Measurements from ENCODE around the gene DNAJC22. TPM values are rescaled to one million over a fixed set of nuclear protein-coding genes. Genes with fewer than 3 reads are reported as not detected.

The DNAJC22 gene
- total and polyA plus RNA-seq, 2 of the 13 experiments (the other 11 are each of a cell fraction or from before 2014, with no cell fraction given): 25.2 to 31.7 TPM

DNA sequence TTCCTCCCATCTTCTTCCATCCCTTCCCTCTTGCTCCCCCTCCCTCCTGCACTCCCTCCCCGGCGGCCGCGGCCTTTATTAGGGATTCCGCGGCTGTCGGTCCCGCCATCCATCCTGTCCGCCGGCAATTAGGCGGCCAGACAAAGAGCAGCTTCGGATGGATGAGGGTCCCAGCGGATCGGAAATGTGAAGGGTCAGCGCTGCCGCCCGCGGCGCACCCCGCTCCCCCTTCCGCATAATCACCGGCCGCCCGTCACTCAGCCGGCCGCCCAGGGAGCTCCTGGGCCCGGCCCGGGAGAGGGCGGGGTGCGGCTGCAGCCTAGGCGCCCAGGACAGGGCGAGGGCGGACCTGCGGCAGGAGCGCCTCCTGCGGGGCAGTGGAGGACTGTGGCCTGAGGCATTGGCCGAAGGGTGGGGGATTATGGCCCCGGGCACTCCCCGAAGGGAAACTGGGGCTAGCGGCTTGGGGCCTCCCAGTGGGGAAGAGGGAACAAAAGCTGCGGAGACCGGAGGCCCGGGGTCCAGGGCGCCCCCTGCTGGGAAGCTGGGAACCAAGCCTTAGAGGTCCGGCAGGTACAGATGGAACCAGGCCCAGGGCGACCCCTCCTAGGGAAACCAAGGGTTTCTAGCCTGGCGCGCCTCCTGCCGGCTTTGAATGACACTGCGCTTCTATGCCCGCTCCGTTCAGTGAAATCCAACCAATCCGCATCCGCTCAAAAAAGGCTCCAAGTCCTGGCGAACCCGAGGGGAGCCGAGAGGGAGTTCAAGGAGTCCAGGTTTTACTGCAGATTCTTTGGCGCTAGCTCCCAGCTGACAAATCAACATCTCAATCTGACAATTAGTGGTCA is 4.4 kb upstream of the DNAJC22 start (continued):
- TF ChIP-seq ZBTB7A (CRISPR knock-in tag; IDR thresholded peaks at IDR 0.05) (0 out of 2 replicates have a peak, but pooled peaks have one; percentile 26), ZNF598 (CRISPR knock-in tag; IDR thresholded peaks at IDR 0.05; ENCODE audit: borderline replicate concordance) (0 out of 2 replicates have a peak, but pooled peaks have one; percentile 41), KLF11 (CRISPR knock-in tag; IDR thresholded peaks at IDR 0.05) (peak; percentile 22; the same call in 1 of the 2 replicates), HNRNPLL (IDR thresholded peaks at IDR 0.05; ENCODE audit: low read depth, low read length, poor library complexity, severe bottlenecking) (peak; percentile 41), MBD4 (IDR thresholded peaks at IDR 0.05; ENCODE audit: borderline replicate concordance, low read length) (no peak)
- TF ChIP-seq, protein P1, sequence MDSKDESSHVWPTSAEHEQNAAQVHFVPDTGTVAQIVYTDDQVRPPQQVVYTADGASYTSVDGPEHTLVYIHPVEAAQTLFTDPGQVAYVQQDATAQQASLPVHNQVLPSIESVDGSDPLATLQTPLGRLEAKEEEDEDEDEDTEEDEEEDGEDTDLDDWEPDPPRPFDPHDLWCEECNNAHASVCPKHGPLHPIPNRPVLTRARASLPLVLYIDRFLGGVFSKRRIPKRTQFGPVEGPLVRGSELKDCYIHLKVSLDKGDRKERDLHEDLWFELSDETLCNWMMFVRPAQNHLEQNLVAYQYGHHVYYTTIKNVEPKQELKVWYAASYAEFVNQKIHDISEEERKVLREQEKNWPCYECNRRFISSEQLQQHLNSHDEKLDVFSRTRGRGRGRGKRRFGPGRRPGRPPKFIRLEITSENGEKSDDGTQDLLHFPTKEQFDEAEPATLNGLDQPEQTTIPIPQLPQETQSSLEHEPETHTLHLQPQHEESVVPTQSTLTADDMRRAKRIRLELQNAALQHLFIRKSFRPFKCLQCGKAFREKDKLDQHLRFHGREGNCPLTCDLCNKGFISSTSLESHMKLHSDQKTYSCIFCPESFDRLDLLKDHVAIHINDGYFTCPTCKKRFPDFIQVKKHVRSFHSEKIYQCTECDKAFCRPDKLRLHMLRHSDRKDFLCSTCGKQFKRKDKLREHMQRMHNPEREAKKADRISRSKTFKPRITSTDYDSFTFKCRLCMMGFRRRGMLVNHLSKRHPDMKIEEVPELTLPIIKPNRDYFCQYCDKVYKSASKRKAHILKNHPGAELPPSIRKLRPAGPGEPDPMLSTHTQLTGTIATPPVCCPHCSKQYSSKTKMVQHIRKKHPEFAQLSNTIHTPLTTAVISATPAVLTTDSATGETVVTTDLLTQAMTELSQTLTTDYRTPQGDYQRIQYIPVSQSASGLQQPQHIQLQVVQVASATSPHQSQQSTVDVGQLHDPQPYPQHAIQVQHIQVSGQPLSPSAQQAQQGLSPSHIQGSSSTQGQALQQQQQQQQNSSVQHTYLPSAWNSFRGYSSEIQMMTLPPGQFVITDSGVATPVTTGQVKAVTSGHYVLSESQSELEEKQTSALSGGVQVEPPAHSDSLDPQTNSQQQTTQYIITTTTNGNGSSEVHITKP (CRISPR knock-in tag; IDR thresholded peaks at IDR 0.05; ENCODE audit: low read depth): 0 out of 2 replicates have a peak, but pooled peaks have one; percentile 29
- TF ChIP-seq, protein P2, sequence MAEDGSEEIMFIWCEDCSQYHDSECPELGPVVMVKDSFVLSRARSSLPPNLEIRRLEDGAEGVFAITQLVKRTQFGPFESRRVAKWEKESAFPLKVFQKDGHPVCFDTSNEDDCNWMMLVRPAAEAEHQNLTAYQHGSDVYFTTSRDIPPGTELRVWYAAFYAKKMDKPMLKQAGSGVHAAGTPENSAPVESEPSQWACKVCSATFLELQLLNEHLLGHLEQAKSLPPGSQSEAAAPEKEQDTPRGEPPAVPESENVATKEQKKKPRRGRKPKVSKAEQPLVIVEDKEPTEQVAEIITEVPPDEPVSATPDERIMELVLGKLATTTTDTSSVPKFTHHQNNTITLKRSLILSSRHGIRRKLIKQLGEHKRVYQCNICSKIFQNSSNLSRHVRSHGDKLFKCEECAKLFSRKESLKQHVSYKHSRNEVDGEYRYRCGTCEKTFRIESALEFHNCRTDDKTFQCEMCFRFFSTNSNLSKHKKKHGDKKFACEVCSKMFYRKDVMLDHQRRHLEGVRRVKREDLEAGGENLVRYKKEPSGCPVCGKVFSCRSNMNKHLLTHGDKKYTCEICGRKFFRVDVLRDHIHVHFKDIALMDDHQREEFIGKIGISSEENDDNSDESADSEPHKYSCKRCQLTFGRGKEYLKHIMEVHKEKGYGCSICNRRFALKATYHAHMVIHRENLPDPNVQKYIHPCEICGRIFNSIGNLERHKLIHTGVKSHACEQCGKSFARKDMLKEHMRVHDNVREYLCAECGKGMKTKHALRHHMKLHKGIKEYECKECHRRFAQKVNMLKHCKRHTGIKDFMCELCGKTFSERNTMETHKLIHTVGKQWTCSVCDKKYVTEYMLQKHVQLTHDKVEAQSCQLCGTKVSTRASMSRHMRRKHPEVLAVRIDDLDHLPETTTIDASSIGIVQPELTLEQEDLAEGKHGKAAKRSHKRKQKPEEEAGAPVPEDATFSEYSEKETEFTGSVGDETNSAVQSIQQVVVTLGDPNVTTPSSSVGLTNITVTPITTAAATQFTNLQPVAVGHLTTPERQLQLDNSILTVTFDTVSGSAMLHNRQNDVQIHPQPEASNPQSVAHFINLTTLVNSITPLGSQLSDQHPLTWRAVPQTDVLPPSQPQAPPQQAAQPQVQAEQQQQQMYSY (CRISPR knock-in tag; IDR thresholded peaks at IDR 0.05): peak; percentile 75; the same call in 1 of the 2 replicates
- TF ChIP-seq, protein P3, sequence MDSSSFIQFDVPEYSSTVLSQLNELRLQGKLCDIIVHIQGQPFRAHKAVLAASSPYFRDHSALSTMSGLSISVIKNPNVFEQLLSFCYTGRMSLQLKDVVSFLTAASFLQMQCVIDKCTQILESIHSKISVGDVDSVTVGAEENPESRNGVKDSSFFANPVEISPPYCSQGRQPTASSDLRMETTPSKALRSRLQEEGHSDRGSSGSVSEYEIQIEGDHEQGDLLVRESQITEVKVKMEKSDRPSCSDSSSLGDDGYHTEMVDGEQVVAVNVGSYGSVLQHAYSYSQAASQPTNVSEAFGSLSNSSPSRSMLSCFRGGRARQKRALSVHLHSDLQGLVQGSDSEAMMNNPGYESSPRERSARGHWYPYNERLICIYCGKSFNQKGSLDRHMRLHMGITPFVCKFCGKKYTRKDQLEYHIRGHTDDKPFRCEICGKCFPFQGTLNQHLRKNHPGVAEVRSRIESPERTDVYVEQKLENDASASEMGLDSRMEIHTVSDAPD (CRISPR knock-in tag; IDR thresholded peaks at IDR 0.05): 0 out of 2 replicates have a peak, but pooled peaks have one; percentile 39
- TF ChIP-seq, protein P4, sequence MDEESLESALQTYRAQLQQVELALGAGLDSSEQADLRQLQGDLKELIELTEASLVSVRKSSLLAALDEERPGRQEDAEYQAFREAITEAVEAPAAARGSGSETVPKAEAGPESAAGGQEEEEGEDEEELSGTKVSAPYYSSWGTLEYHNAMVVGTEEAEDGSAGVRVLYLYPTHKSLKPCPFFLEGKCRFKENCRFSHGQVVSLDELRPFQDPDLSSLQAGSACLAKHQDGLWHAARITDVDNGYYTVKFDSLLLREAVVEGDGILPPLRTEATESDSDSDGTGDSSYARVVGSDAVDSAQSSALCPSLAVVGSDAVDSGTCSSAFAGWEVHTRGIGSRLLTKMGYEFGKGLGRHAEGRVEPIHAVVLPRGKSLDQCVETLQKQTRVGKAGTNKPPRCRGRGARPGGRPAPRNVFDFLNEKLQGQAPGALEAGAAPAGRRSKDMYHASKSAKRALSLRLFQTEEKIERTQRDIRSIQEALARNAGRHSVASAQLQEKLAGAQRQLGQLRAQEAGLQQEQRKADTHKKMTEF (CRISPR knock-in tag; IDR thresholded peaks at IDR 0.05): peak; percentile 74
- TF ChIP-seq, protein P5, sequence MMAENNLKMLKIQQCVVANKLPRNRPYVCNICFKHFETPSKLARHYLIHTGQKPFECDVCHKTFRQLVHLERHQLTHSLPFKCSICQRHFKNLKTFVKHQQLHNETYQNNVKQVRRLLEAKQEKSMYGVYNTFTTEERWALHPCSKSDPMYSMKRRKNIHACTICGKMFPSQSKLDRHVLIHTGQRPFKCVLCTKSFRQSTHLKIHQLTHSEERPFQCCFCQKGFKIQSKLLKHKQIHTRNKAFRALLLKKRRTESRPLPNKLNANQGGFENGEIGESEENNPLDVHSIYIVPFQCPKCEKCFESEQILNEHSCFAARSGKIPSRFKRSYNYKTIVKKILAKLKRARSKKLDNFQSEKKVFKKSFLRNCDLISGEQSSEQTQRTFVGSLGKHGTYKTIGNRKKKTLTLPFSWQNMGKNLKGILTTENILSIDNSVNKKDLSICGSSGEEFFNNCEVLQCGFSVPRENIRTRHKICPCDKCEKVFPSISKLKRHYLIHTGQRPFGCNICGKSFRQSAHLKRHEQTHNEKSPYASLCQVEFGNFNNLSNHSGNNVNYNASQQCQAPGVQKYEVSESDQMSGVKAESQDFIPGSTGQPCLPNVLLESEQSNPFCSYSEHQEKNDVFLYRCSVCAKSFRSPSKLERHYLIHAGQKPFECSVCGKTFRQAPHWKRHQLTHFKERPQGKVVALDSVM (CRISPR knock-in tag; IDR thresholded peaks at IDR 0.05): peak; percentile 79; the same call in 1 of the 2 replicates
